Measurements from ENCODE around the gene CA4.
"Not testable (repeated sequence)": the region's sequence is repeated elsewhere in the genome, so short reads cannot be mapped to it uniquely, and the experiment has no call there.

GRCh38 chr17:60198630-60199029, 48.9 kb downstream of the CA4 start:
- not testable (repeated sequence) for TF ChIP-seq PATZ1 (CRISPR knock-in tag; IDR thresholded peaks at IDR 0.05; ENCODE audit: borderline replicate concordance); CREB5 (CRISPR knock-in tag; IDR thresholded peaks at IDR 0.05; ENCODE audit: low read depth); CSRNP3 (CRISPR knock-in tag; IDR thresholded peaks at IDR 0.05); TSHZ2 (CRISPR knock-in tag; IDR thresholded peaks at IDR 0.05); SNAI2 (CRISPR knock-in tag; IDR thresholded peaks at IDR 0.05); RARB (CRISPR knock-in tag; IDR thresholded peaks at IDR 0.05); ARNTL (CRISPR knock-in tag; IDR thresholded peaks at IDR 0.05; ENCODE audit: borderline replicate concordance, low read depth); ZFP30 (CRISPR knock-in tag; IDR thresholded peaks at IDR 0.05); ZNF565 (CRISPR knock-in tag; conservative IDR thresholded peaks at IDR 0.05; ENCODE audit: low read depth); TCF4 (CRISPR knock-in tag; IDR thresholded peaks at IDR 0.05; ENCODE audit: borderline replicate concordance); ZNF70 (CRISPR knock-in tag; IDR thresholded peaks at IDR 0.05); ZFP3 (CRISPR knock-in tag; IDR thresholded peaks at IDR 0.05)
